ENCODE measurements around the gene FAM53B. TPM values are rescaled to one million over a fixed set of nuclear protein-coding genes. Genes with fewer than 3 reads are reported as not detected.

Gene FAM53B
- total RNA-seq, 1 experiment from 2014 or later = 18.3 TPM

- no peaks in the 10 kb centered on the region for H3K36me3 ChIP-seq (ENCODE audit: insufficient read depth, low read length, poor library complexity, severe bottlenecking)
- ChIA-PET CTCF (no interaction called here), POLR2A (ENCODE audit: low non-redundant PET) (no interaction called here)
- no peak for DNase-seq (ENCODE audit: low spot score)
- no peaks in the 10 kb centered on the region for H3K4me1 ChIP-seq (ENCODE audit: insufficient read depth, low read length, poor library complexity, severe bottlenecking)
- no peaks in the 10 kb centered on the region for H3K9me3 ChIP-seq (ENCODE audit: low read depth, low read length, poor library complexity, severe bottlenecking)
- intact Hi-C loops (cut with micrococcal nuclease; ENCODE audit: unreplicated experiment) = no loop called here
- TF ChIP-seq EZH2 (IDR thresholded peaks at IDR 0.05; ENCODE audit: borderline replicate concordance, low read depth, low read length, poor library complexity, severe bottlenecking) (no peak), CTCF (conservative IDR thresholded peaks at IDR 0.05; ENCODE audit: low read depth, low read length) (no peak)
- H3K27me3 ChIP-seq (replicated peaks; ENCODE audit: insufficient read depth, low read depth, low read length, poor library complexity) = no peaks in the 10 kb centered on the region
- no peak overlapping the region for H3K27ac ChIP-seq (ENCODE audit: low read depth, low read length, poor library complexity, severe bottlenecking)
- no peak overlapping the region for H3K4me3 ChIP-seq (ENCODE audit: low read depth, low read length, poor library complexity, severe bottlenecking)
- BruUV-seq (replicated peaks) = no TSS peak
Observed at GRCh38 chr10:124574456-124575070, 169.6 kb downstream of the FAM53B start.

- no peak for TF ChIP-seq CTCF (conservative IDR thresholded peaks at IDR 0.05; ENCODE audit: low read depth, low read length)
- TF ChIP-seq EZH2 (IDR thresholded peaks at IDR 0.05; ENCODE audit: borderline replicate concordance, low read depth, low read length, poor library complexity, severe bottlenecking) = no peak
- Histone ChIP-seq H3K4me1 (ENCODE audit: insufficient read depth, low read length, poor library complexity, severe bottlenecking) (no peaks in the 10 kb centered on the region), H3K27ac (ENCODE audit: low read depth, low read length, poor library complexity, severe bottlenecking) (no peak overlapping the region), H3K4me3 (ENCODE audit: low read depth, low read length, poor library complexity, severe bottlenecking) (no peak overlapping the region), H3K36me3 (ENCODE audit: insufficient read depth, low read length, poor library complexity, severe bottlenecking) (no peaks in the 10 kb centered on the region), H3K9me3 (ENCODE audit: low read depth, low read length, poor library complexity, severe bottlenecking) (no peaks in the 10 kb centered on the region), H3K27me3 (replicated peaks; ENCODE audit: insufficient read depth, low read depth, low read length, poor library complexity) (no peaks in the 10 kb centered on the region)
- no TSS peak for BruUV-seq (replicated peaks)
- ChIA-PET CTCF (no interaction called here), POLR2A (ENCODE audit: low non-redundant PET) (no interaction called here)
- intact Hi-C loops (cut with micrococcal nuclease; ENCODE audit: unreplicated experiment) = no loop called here
- DNase-seq (ENCODE audit: low spot score) = no peak
Observed at GRCh38 chr10:124573726-124574455, 170.3 kb downstream of the FAM53B start.

- ChIA-PET CTCF (no interaction called here), POLR2A (ENCODE audit: low non-redundant PET) (no interaction called here)
- Histone ChIP-seq H3K9me3 (ENCODE audit: low read depth, low read length, poor library complexity, severe bottlenecking) (no peaks in the 10 kb centered on the region), H3K27me3 (replicated peaks; ENCODE audit: insufficient read depth, low read depth, low read length, poor library complexity) (no peaks in the 10 kb centered on the region), H3K4me3 (ENCODE audit: low read depth, low read length, poor library complexity, severe bottlenecking) (no peak overlapping the region), H3K4me1 (ENCODE audit: insufficient read depth, low read length, poor library complexity, severe bottlenecking) (no peaks in the 10 kb centered on the region), H3K36me3 (ENCODE audit: insufficient read depth, low read length, poor library complexity, severe bottlenecking) (no peaks in the 10 kb centered on the region), H3K27ac (ENCODE audit: low read depth, low read length, poor library complexity, severe bottlenecking) (no peak overlapping the region)
- DNase-seq (ENCODE audit: low spot score) = peak; percentile 9
- TF ChIP-seq EZH2 (IDR thresholded peaks at IDR 0.05; ENCODE audit: borderline replicate concordance, low read depth, low read length, poor library complexity, severe bottlenecking) = no peak
- no peak for TF ChIP-seq CTCF (conservative IDR thresholded peaks at IDR 0.05; ENCODE audit: low read depth, low read length)
- no TSS peak for BruUV-seq (replicated peaks)
- intact Hi-C loops (cut with micrococcal nuclease; ENCODE audit: unreplicated experiment) = no loop called here
Observed at GRCh38 chr10:124572751-124573150, 171.4 kb downstream of the FAM53B start.

Data from A673 (cell line).